ENCODE data around the gene KPNA6. TPM values are rescaled to one million over a fixed set of nuclear protein-coding genes. Genes with fewer than 3 reads are reported as not detected.

The KPNA6 gene
- total and polyA plus RNA-seq, 9 of the 15 experiments (the other 6 are each of a cell fraction or from before 2014, with no cell fraction given), result 20.1 to 54.6 (median 32.2) TPM

DNA sequence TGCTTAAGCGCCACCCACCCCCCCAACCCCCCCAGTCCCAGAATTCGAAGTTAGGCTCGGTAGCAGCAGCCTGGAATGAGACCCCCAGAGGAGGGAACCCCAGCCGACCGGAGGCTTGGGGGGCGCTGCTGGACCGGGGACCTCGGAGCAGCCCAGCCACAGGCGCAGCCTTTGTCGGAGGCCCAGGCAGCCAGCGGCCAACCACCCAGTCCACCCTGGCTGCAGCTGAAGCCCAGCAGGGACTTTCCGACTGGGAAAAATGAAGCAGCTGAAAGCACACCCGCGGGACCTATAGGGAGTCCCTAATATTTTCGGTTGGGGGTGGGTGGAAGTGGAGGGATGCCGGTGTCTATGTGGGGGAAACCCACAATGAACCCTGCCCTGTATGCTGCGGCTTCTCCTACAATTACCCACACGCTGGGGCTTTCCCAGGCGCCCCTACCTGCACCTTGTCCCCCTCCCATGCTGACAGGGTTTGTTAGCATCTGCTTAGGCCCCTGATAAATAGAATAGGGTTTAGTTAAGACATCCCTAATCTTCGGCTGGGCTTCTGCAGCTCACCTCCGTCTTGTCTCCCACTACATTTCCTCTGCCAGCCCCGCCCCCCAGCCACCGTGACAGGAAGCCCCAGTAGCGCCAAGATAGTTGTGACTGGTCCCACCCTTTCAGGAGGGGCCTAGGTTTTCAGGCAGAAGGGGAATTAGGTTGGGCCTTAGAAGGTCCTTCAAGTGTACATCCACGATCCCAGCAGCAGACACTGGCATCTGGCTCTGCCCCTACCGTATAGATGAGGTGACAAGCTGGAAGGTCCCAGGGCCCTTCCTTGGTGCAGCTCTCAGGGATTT, 93.4 kb downstream of the KPNA6 start (continued):
- TF ChIP-seq, protein P1, sequence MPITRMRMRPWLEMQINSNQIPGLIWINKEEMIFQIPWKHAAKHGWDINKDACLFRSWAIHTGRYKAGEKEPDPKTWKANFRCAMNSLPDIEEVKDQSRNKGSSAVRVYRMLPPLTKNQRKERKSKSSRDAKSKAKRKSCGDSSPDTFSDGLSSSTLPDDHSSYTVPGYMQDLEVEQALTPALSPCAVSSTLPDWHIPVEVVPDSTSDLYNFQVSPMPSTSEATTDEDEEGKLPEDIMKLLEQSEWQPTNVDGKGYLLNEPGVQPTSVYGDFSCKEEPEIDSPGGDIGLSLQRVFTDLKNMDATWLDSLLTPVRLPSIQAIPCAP (CRISPR knock-in tag; IDR thresholded peaks at IDR 0.05; ENCODE audit: borderline replicate concordance), result no peak
- TF ChIP-seq ZNF134 (CRISPR knock-in tag; conservative IDR thresholded peaks at IDR 0.05) (no peak), ZNF830 (CRISPR knock-in tag; IDR thresholded peaks at IDR 0.05) (no peak), ZNF184 (CRISPR knock-in tag; IDR thresholded peaks at IDR 0.05) (no peak), CTBP1 (IDR thresholded peaks at IDR 0.05; ENCODE audit: borderline replicate concordance) (no peak), NELFE (IDR thresholded peaks at IDR 0.05; ENCODE audit: insufficient read depth, insufficient read length) (no peak), ELK1 (CRISPR knock-in tag; IDR thresholded peaks at IDR 0.05) (no peak), SREBF1 (IDR thresholded peaks at IDR 0.05; ENCODE audit: borderline replicate concordance, low read depth, low read length) (no peak), PHB2 (IDR thresholded peaks at IDR 0.05; ENCODE audit: low read depth) (no peak), MIER1 (IDR thresholded peaks at IDR 0.05; ENCODE audit: low read depth) (no peak), FOXP4 (CRISPR knock-in tag; IDR thresholded peaks at IDR 0.05; ENCODE audit: borderline replicate concordance) (peak; percentile 47; the same call in 1 of the 2 replicates), ESRRB (CRISPR knock-in tag; IDR thresholded peaks at IDR 0.05; ENCODE audit: borderline replicate concordance) (no peak), NR2C1 (IDR thresholded peaks at IDR 0.05) (no peak), NR2C1 (tag; IDR thresholded peaks at IDR 0.05) (no peak), TRIM28 (IDR thresholded peaks at IDR 0.05) (no peak; the same call in 1 of the 2 replicates), HLTF (IDR thresholded peaks at IDR 0.05) (no peak), ZKSCAN3 (CRISPR knock-in tag; IDR thresholded peaks at IDR 0.05) (no peak), EP300 (IDR thresholded peaks at IDR 0.05; ENCODE audit: low read length) (peak; percentile 12; the same call in 1 of the 2 replicates)
- TF ChIP-seq, protein P2, sequence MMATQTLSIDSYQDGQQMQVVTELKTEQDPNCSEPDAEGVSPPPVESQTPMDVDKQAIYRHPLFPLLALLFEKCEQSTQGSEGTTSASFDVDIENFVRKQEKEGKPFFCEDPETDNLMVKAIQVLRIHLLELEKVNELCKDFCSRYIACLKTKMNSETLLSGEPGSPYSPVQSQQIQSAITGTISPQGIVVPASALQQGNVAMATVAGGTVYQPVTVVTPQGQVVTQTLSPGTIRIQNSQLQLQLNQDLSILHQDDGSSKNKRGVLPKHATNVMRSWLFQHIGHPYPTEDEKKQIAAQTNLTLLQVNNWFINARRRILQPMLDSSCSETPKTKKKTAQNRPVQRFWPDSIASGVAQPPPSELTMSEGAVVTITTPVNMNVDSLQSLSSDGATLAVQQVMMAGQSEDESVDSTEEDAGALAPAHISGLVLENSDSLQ (IDR thresholded peaks at IDR 0.05), result peak; percentile 41
- TF ChIP-seq, protein P3, sequence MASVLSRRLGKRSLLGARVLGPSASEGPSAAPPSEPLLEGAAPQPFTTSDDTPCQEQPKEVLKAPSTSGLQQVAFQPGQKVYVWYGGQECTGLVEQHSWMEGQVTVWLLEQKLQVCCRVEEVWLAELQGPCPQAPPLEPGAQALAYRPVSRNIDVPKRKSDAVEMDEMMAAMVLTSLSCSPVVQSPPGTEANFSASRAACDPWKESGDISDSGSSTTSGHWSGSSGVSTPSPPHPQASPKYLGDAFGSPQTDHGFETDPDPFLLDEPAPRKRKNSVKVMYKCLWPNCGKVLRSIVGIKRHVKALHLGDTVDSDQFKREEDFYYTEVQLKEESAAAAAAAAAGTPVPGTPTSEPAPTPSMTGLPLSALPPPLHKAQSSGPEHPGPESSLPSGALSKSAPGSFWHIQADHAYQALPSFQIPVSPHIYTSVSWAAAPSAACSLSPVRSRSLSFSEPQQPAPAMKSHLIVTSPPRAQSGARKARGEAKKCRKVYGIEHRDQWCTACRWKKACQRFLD (CRISPR knock-in tag; IDR thresholded peaks at IDR 0.05), result no peak
- TF ChIP-seq, protein P4, sequence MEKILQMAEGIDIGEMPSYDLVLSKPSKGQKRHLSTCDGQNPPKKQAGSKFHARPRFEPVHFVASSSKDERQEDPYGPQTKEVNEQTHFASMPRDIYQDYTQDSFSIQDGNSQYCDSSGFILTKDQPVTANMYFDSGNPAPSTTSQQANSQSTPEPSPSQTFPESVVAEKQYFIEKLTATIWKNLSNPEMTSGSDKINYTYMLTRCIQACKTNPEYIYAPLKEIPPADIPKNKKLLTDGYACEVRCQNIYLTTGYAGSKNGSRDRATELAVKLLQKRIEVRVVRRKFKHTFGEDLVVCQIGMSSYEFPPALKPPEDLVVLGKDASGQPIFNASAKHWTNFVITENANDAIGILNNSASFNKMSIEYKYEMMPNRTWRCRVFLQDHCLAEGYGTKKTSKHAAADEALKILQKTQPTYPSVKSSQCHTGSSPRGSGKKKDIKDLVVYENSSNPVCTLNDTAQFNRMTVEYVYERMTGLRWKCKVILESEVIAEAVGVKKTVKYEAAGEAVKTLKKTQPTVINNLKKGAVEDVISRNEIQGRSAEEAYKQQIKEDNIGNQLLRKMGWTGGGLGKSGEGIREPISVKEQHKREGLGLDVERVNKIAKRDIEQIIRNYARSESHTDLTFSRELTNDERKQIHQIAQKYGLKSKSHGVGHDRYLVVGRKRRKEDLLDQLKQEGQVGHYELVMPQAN (IDR thresholded peaks at IDR 0.05; ENCODE audit: borderline replicate concordance), result peak; percentile 51; the same call in 1 of the 2 replicates
